Breast epithelium (tissue), 3 donors: ENCODE measurements around the gene CLEC17A.

Experiments
- CTCF ChIP-seq, 3 donors: fragments of 450-650 bp; IDR thresholded peaks; one replicate each; pipeline ENCODE4 v1.5.1; 2016 to 2017; ENCODE audit warnings: antibody characterized with exemption in 3 of 3, mild to moderate bottlenecking in 3 of 3, moderate library complexity in 3 of 3
- POLR2A ChIP-seq: fragments of 450-650 bp; IDR thresholded peaks from one replicate; pipeline ENCODE4 v1.6.1; 2016; ENCODE audit warnings: antibody characterized with exemption, mild to moderate bottlenecking, moderate library complexity
- POLR2AphosphoS5 ChIP-seq, 3 donors: sonication (generic); formaldehyde crosslinking; IDR thresholded peaks; one replicate each; pipeline ENCODE4 v1.6.1; 2017; ENCODE audit warnings: antibody characterized with exemption in 3 of 3

- TF ChIP-seq CTCF (IDR thresholded peaks at IDR 0.05), result no peak
- TF ChIP-seq POLR2A, result no peak
- no peak for TF ChIP-seq POLR2AphosphoS5 (IDR thresholded peaks at IDR 0.05)
Measured at GRCh38 chr19:14562660-14563589, 20.0 kb upstream of the CLEC17A start.
